DOHH2 (cell line): ENCODE measurements around the gene ASMT.

Source experiments
- H3F3A ChIP-seq: fragments of 200-600 bp; sonication (generic), shearing (Covaris generic); 2 replicates; pipeline ENCODE4 v1.6.0; 2016; ENCODE audit warnings: antibody characterized with exemption, mild to moderate bottlenecking; ENCODE audit not compliant: control insufficient read depth, insufficient read depth
- H3K27ac ChIP-seq: fragments of 200-600 bp; sonication (generic); 2 replicates; pipeline ENCODE4 v1.5.1; 2014; ENCODE audit warnings: low read depth, mild to moderate bottlenecking, low read length, moderate library complexity
- H3K27me3 ChIP-seq: fragments of 200-600 bp; sonication (generic); 2 replicates; pipeline ENCODE4 v1.6.1; 2014; ENCODE audit warnings: mild to moderate bottlenecking, low read length, mixed read lengths; ENCODE audit not compliant: control insufficient read depth
- H3K36me3 ChIP-seq: fragments of 200-600 bp; sonication (generic); 2 replicates; pipeline ENCODE4 v1.6.1; 2014; ENCODE audit warnings: mild to moderate bottlenecking, low read length, moderate library complexity, mixed read lengths; ENCODE audit not compliant: control insufficient read depth
- H3K4me1 ChIP-seq: fragments of 200-600 bp; sonication (generic); 2 replicates; pipeline ENCODE4 v1.6.1; 2014; ENCODE audit warnings: mild to moderate bottlenecking, low read length, mixed read lengths; ENCODE audit not compliant: control insufficient read depth
- H3K4me2 ChIP-seq: fragments of 200-600 bp; sonication (generic); 2 replicates; pipeline ENCODE4 v1.6.0; 2014; ENCODE audit warnings: mild to moderate bottlenecking, low read length, moderate library complexity
- H3K4me3 ChIP-seq: fragments of 200-600 bp; sonication (generic); 2 replicates; pipeline ENCODE4 v1.5.1; 2014; ENCODE audit warnings: mild to moderate bottlenecking, low read length, mixed read lengths
- H3K79me2 ChIP-seq: fragments of 200-600 bp; sonication (generic); 2 replicates; pipeline ENCODE4 v1.6.1; 2014; ENCODE audit warnings: mild to moderate bottlenecking, low read length, mixed read lengths; ENCODE audit not compliant: control insufficient read depth
- H3K9me2 ChIP-seq: fragments of 200-600 bp; sonication (generic); replicated peaks from 2 replicates; pipeline ENCODE4 v1.6.1; 2014; ENCODE audit warnings: mild to moderate bottlenecking, low read length, mixed read lengths; ENCODE audit not compliant: control insufficient read depth
- H3K9me3 ChIP-seq: fragments of 200-600 bp; sonication (generic); 2 replicates; pipeline ENCODE4 v1.6.1; 2014; ENCODE audit warnings: antibody characterized with exemption, low read length, mixed read lengths; ENCODE audit not compliant: control insufficient read depth, insufficient read depth
- H4K20me1 ChIP-seq: fragments of 200-600 bp; sonication (generic); 2 replicates; pipeline ENCODE4 v1.6.0; 2014; ENCODE audit warnings: low read depth, mild to moderate bottlenecking, antibody characterized with exemption, low read length, moderate library complexity; ENCODE audit not compliant: control insufficient read depth, insufficient read depth
- EZH2phosphoT487 ChIP-seq: fragments of 200-600 bp; sonication (generic); IDR thresholded peaks from 2 replicates; pipeline ENCODE4 v1.6.1; 2017; ENCODE audit warnings: borderline replicate concordance, mild to moderate bottlenecking, antibody characterized with exemption, low read length, moderate library complexity, mixed read lengths
- TF ChIP-seq, protein P1 (sequence below): fragments of 200-600 bp; sonication (generic); IDR thresholded peaks from one replicate; pipeline ENCODE4 v1.5.1; 2014; ENCODE audit warnings: antibody characterized with exemption, mild to moderate bottlenecking, low read depth, low read length; ENCODE audit not compliant: poor library complexity, severe bottlenecking

The ASMT gene

DNA sequence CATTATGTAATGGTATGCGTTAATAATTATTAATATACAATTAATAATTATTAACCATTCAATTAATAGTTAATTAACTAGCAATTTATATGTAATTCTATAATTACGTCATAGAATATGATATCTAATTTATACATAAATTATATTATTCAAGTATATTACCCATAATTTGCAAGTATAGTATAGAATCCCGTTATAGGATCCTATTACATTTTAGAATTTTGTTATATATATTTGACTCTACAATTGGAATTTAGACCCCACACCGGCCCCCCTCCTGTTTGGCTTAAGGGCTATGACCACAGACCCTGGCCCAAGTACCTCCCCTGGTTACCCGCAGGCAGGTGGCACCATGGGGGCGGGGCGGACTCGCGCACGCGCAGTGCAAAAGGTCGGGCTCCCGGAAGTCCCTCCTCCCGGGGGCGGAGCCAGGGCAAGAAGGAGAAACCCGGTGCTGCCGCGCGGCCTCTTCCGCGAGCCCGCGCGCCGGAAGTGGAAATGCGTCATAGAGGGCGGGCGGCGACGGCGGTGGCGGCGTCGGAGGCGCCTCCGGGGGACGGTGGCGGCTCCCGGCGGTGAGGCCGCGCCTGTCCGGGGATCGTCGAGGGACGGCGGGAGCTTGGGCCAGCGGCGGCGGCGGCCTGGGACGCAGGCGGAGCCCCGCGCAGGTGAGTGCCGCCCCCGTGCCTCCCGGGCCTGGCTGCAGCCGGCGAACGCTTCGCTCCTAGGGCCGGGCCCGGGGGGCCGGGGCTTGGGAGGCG lies 23.6 kb upstream of the ASMT start, which contains the start of gene AKAP17A:
AKAP17A (plus strand) TSS at position 503 of the 761 bp plus-strand sequence. CDS start 1,859 bp downstream, outside the sequence.
- TF ChIP-seq, protein P1, sequence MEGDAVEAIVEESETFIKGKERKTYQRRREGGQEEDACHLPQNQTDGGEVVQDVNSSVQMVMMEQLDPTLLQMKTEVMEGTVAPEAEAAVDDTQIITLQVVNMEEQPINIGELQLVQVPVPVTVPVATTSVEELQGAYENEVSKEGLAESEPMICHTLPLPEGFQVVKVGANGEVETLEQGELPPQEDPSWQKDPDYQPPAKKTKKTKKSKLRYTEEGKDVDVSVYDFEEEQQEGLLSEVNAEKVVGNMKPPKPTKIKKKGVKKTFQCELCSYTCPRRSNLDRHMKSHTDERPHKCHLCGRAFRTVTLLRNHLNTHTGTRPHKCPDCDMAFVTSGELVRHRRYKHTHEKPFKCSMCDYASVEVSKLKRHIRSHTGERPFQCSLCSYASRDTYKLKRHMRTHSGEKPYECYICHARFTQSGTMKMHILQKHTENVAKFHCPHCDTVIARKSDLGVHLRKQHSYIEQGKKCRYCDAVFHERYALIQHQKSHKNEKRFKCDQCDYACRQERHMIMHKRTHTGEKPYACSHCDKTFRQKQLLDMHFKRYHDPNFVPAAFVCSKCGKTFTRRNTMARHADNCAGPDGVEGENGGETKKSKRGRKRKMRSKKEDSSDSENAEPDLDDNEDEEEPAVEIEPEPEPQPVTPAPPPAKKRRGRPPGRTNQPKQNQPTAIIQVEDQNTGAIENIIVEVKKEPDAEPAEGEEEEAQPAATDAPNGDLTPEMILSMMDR, result no peak
- no peak for TF ChIP-seq EZH2phosphoT487
- H3K36me3 ChIP-seq, result peaks cover 42% of the 10 kb centered on the region
- H3K4me2 ChIP-seq, result peak within 1 kb of the TSS; percentile 94
- no peaks in the 10 kb centered on the region for H3K9me3 ChIP-seq
- H4K20me1 ChIP-seq, result peaks cover 13% of the 10 kb centered on the region
- H3K4me3 ChIP-seq, result peak within 1 kb of the TSS; percentile 95
- no peaks in the 10 kb centered on the region for H3K27me3 ChIP-seq
- peaks cover 27% of the 10 kb centered on the region for H3F3A ChIP-seq
- H3K79me2 ChIP-seq, result peaks cover 48% of the 10 kb centered on the region
- peak within 1 kb of the TSS; percentile 82 for H3K27ac ChIP-seq
- H3K4me1 ChIP-seq, result peaks cover 35% of the 10 kb centered on the region
- no peaks in the 10 kb centered on the region for H3K9me2 ChIP-seq

- Histone ChIP-seq H3F3A (peaks cover 22% of the 10 kb centered on the region), H3K27ac (peak overlapping the region; percentile 46), H3K9me3 (no peaks in the 10 kb centered on the region), H3K4me1 (peaks cover 29% of the 10 kb centered on the region), H3K4me3 (peak overlapping the region; percentile 95), H4K20me1 (peaks cover 13% of the 10 kb centered on the region), H3K79me2 (peaks cover 51% of the 10 kb centered on the region), H3K4me2 (peak overlapping the region; percentile 94), H3K36me3 (peaks cover 46% of the 10 kb centered on the region), H3K9me2 (no peaks in the 10 kb centered on the region), H3K27me3 (no peaks in the 10 kb centered on the region)
- TF ChIP-seq, protein P1, result no peak
- no peak for TF ChIP-seq EZH2phosphoT487
These were observed 22.9 kb upstream of the ASMT start for GRCh38 chrX:1591863-1592469.

GRCh38 chrX:1592470-1593142 lies 22.3 kb upstream of the ASMT start:
- Histone ChIP-seq H3K79me2 (peaks cover 58% of the 10 kb centered on the region), H4K20me1 (peaks cover 13% of the 10 kb centered on the region), H3F3A (peaks cover 18% of the 10 kb centered on the region), H3K27me3 (no peaks in the 10 kb centered on the region), H3K4me1 (peaks cover 25% of the 10 kb centered on the region), H3K4me2 (peak overlapping the region; percentile 94), H3K36me3 (peaks cover 52% of the 10 kb centered on the region), H3K27ac (peak overlapping the region; percentile 46), H3K9me3 (no peaks in the 10 kb centered on the region), H3K4me3 (peak overlapping the region; percentile 95), H3K9me2 (no peaks in the 10 kb centered on the region)
- TF ChIP-seq EZH2phosphoT487, result no peak
- TF ChIP-seq, protein P1, result no peak
